ENCODE measurements around the gene NRG2.

Gene NRG2

DNA sequence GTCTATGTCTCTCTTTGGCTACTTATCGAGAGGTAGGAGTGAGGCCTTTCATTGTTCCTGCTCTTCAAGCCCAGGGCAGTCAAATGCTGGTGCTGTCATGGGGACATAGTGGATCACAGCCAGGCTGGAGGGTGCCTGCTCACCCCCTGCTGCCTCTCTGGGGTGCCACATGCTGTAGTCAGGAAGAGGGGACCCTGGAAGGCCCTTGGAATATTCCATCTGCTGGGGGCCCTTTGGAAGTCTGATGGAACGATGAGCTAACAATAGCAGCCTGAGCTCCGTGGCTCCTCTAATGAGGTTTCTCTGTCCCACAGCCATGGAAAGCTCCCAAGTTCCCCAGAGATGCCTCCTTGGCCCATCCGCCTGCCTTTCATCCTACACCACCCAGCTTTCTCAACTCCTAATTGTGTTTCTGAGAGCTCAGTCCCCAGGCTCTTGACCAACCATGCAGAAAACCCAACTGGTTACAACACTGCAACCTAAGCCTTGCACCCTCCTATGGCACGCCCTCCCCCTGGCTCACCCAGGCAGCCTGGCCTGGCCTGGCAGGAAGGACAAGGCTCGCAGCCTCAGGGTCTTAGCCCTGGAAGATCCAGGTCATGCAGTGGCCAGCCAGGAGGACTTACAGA, 91.7 kb downstream of the NRG2 start:
- in situ Hi-C loops (cut with HindIII; ENCODE audit: low sequenced_read_pairs), result no loop called here

GRCh38 chr5:139950436-139950835, 92.7 kb downstream of the NRG2 start:
- in situ Hi-C loops (cut with HindIII; ENCODE audit: low sequenced_read_pairs), result no loop called here

GRCh38 chr5:139949710-139950109, 93.4 kb downstream of the NRG2 start:
- in situ Hi-C loops (cut with HindIII; ENCODE audit: low sequenced_read_pairs), result no loop called here

GRCh38 chr5:139947727-139948126, 95.4 kb downstream of the NRG2 start:
- in situ Hi-C loops (cut with HindIII; ENCODE audit: low sequenced_read_pairs), result no loop called here

GRCh38 chr5:139946440-139946839, 96.7 kb downstream of the NRG2 start:
- in situ Hi-C loops (cut with HindIII; ENCODE audit: low sequenced_read_pairs), result no loop called here

DNA sequence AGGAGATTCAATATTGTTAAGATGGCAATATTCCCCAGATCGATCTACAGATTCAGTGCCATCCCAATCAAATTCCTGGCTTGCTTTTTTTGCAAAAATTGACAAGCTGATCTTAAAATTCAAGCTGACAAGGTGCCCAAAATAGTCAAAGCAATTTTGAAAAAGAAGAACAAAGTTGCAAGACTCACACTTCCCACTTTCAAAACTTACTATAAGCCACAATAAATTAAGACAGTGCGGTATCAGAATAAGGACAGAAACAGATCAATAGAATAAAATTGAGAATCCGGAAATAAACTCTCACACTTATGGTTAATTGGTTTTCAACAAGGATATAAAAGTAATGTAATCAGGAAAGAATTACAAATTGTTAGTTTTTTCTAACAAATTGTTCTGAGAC, 97.1 kb downstream of the NRG2 start:
- in situ Hi-C loops (cut with HindIII; ENCODE audit: low sequenced_read_pairs), result no loop called here

- in situ Hi-C loops (cut with HindIII; ENCODE audit: low sequenced_read_pairs), result no loop called here
Observed at GRCh38 chr5:139942243-139942642, 100.9 kb downstream of the NRG2 start.

DNA sequence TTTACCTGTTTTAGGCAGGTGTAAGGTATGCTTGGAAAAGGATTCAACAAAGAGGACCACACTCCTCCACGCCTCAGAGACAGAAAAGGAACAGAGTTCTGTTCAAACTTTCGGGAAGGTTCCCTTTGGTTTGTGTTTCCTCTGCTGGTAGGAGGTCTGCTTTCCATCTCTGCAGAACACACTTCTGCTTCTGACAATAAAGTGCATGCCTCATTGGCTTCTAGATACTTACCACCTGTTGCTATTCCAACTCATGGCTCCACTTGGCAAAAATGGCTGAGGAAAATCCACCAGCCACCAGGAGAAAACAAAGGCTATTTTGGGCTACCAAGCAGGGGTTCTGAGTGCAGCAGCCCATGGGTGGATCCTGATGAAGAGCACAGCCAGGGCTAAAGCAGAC, 112.7 kb downstream of the NRG2 start:
- in situ Hi-C loops (cut with HindIII; ENCODE audit: low sequenced_read_pairs), result no loop called here

GRCh38 chr5:139926797-139927503, 116.1 kb downstream of the NRG2 start:
- in situ Hi-C loops (cut with HindIII; ENCODE audit: low sequenced_read_pairs), result no loop called here

DNA sequence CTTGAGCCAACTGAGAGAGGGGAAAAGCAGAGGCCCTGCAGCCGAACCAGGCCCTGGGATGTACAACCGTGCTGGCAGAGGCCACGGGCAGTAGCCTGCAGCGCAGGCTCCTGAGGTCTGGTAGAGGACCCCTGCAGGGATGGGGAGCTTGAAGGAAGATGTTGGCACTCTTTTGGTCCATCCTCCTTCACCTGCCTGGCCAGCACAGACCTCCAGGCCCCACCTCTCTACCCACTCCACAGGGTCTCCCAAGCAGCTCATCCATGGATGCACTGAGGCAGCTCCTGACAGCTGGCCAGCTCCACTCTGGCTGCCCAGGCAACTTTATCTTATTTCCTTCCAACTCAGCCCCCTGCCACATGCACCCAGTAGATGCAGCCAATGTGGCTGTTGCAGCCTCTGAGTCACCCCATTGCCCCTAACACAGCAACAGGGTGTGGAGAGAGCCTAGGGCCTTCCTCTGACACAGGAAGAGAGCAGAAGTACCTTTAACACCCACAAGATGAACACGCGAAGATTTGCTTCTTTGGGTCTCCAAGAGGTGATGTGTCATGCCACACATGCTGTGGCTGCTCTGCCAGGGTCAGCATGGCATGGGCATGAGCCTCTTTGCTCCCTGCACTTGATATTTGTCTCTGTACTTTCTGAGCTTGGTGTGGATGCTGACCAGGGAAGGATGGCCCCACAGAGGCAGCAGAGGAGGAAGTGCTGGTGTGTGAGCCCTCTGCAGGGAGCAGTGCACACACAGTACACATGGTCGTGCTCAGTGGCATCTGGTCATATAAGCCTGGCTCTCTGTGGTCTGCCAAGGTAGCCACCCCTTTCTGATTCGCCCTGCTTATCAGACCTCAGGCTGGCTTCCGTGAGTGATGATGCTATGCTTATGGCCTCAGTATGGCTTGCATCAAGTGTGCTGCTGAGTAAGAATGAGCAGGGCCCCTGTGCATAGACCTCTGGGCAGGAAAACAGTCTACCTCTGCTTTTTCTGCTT, 117.2 kb downstream of the NRG2 start:
- in situ Hi-C loops (cut with HindIII; ENCODE audit: low sequenced_read_pairs), result no loop called here

- in situ Hi-C loops (cut with HindIII; ENCODE audit: low sequenced_read_pairs), result no loop called here
Observed at GRCh38 chr5:139925216-139925562, 117.9 kb downstream of the NRG2 start.

GRCh38 chr5:139924294-139925215, 118.5 kb downstream of the NRG2 start:
- in situ Hi-C loops (cut with HindIII; ENCODE audit: low sequenced_read_pairs), result no loop called here

GRCh38 chr5:139919308-139919707, 123.8 kb downstream of the NRG2 start:
- in situ Hi-C loops (cut with HindIII; ENCODE audit: low sequenced_read_pairs), result no loop called here

DNA sequence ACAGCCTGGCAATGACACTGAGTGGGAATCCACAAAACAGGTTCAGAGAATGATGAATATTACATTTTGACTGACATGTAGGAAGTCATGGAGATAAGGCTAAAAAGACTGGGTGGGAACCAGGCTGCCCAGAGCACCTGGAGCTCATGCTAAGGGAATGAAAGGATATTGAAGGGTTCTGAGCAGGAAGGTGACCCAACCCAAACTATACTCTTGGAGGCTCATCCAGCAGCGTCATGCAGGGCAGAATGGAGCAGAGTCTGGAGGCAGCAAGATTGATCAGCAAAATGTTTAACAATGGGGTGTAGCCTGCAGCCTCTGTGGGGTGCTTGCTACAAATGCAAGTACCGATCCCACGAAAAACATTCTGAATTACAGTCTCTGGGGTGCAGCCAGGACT, 127.3 kb downstream of the NRG2 start:
- in situ Hi-C loops (cut with HindIII; ENCODE audit: low sequenced_read_pairs), result no loop called here

- in situ Hi-C loops (cut with HindIII; ENCODE audit: low sequenced_read_pairs), result no loop called here
Observed at GRCh38 chr5:139915266-139915665, 127.8 kb downstream of the NRG2 start.

GRCh38 chr5:139914218-139914807, 128.8 kb downstream of the NRG2 start:
- in situ Hi-C loops (cut with HindIII; ENCODE audit: low sequenced_read_pairs), result no loop called here

DNA sequence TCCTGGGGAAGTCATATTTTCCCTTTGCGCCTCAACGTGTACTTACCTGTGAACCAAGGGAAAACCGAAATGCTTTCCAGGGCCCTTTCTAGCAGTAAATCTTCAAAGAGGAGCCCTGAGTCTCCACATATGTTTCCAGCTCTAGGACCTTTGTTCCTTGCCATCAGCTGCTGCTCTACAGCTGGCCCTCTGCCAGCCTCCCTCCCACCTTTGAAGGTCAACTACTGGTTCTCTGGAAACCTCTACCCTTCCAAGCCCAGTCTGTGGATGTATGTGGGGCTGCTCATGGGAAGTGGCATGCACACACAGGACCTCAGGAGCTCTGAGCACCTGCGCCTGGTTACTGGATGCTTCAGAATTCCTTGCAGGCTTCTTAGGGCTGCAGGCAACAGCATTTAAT, 130.3 kb downstream of the NRG2 start:
- in situ Hi-C loops (cut with HindIII; ENCODE audit: low sequenced_read_pairs), result no loop called here

GRCh38 chr5:139912158-139912557, 130.9 kb downstream of the NRG2 start:
- in situ Hi-C loops (cut with HindIII; ENCODE audit: low sequenced_read_pairs), result no loop called here

GRCh38 chr5:139911425-139912120, 131.5 kb downstream of the NRG2 start:
- in situ Hi-C loops (cut with HindIII; ENCODE audit: low sequenced_read_pairs), result no loop called here

GRCh38 chr5:139910901-139911300, 132.2 kb downstream of the NRG2 start:
- in situ Hi-C loops (cut with HindIII; ENCODE audit: low sequenced_read_pairs), result no loop called here

Measured in DLD1 (cell line).